IMR-90 (cell line): Measurements from ENCODE around the gene MRPS25. TPM values are rescaled to one million over a fixed set of nuclear protein-coding genes. Genes with fewer than 3 reads are reported as not detected.

ENCODE experiments used
- ATAC-seq: fragments of 200-7000 bp; cut with Tn5 transposase; 2 replicates; pipeline ENCODE4 v1.9.1; 2020; ENCODE audit warnings: low read depth, mild to moderate bottlenecking, moderate library complexity
- BruUV-seq: library from RNA; stranded (reverse); fragments of 400-500 nt; replicated peaks from 2 replicates; lab custom pipeline; 2021; lab: Mats Ljungman, UMichigan
- CTCF ChIA-PET: fragments of 300-600 bp; formaldehyde crosslinking; extraction: SDS; loops from one replicate; lab custom pipeline; 2021; ENCODE audit warnings: antibody characterized with exemption; lab: Yijun Ruan, JAX
- POLR2A ChIA-PET: fragments of 300-600 bp; sonication (Branson Sonifier 250); formaldehyde crosslinking; loops from one replicate; lab custom pipeline; 2022; ENCODE audit warnings: antibody characterized with exemption; ENCODE audit not compliant: unreplicated experiment; lab: Charles Lee
- DNase-seq: peaks from one replicate; pipeline ENCODE4 v3.0.0; 2013
- H2AFZ ChIP-seq: replicated peaks from 2 replicates; pipeline ENCODE3; 2013; ENCODE audit warnings: low read length, mild to moderate bottlenecking; ENCODE audit not compliant: poor library complexity
- H2AK5ac ChIP-seq: 2 replicates; pipeline ENCODE4 v1.6.1; 2013; ENCODE audit warnings: low read depth, low read length, inconsistent platforms
- H2AK9ac ChIP-seq: replicated peaks from 2 replicates; pipeline ENCODE3; 2013; ENCODE audit warnings: mild to moderate bottlenecking, low read depth, low read length, moderate library complexity; ENCODE audit not compliant: poor library complexity
- H2BK120ac ChIP-seq: 2 replicates; pipeline ENCODE4 v1.6.1; 2013; ENCODE audit warnings: low read depth, low read length, inconsistent platforms
- H2BK15ac ChIP-seq: 3 replicates; pipeline ENCODE4 v1.6.1; 2013; ENCODE audit warnings: low read depth, low read length, inconsistent platforms
- H2BK20ac ChIP-seq: 2 replicates; pipeline ENCODE4 v1.6.1; 2013; ENCODE audit warnings: low read depth, mild to moderate bottlenecking, inconsistent platforms, low read length, moderate library complexity
- H2BK5ac ChIP-seq: 2 replicates; pipeline ENCODE4 v1.6.1; 2013; ENCODE audit warnings: mild to moderate bottlenecking, low read depth, low read length, inconsistent platforms; ENCODE audit not compliant: poor library complexity, severe bottlenecking
- H3K14ac ChIP-seq: replicated peaks from 2 replicates; pipeline ENCODE4 v1.6.1; 2013; ENCODE audit warnings: low read depth, low read length, inconsistent platforms
- H3K18ac ChIP-seq: 2 replicates; pipeline ENCODE4 v1.6.1; 2013; ENCODE audit warnings: low read depth, low read length, control low read depth
- H3K23ac ChIP-seq: 2 replicates; pipeline ENCODE4 v1.6.1; 2013; ENCODE audit warnings: low read depth, low read length, inconsistent platforms
- H3K27ac ChIP-seq: 2 replicates; pipeline ENCODE4 v1.5.1; 2013; ENCODE audit warnings: mild to moderate bottlenecking, control low read depth, low read length; ENCODE audit not compliant: insufficient read depth
- H3K27me3 ChIP-seq: 2 replicates; pipeline ENCODE4 v1.6.1; 2013; ENCODE audit warnings: low read length; ENCODE audit not compliant: control insufficient read depth, insufficient read depth
- H3K36me3 ChIP-seq: 2 replicates; pipeline ENCODE4 v1.6.1; 2013; ENCODE audit warnings: low read length, mixed read lengths; ENCODE audit not compliant: control insufficient read depth, insufficient read depth
- H3K4ac ChIP-seq: 2 replicates; pipeline ENCODE4 v1.6.1; 2013; ENCODE audit warnings: low read depth, low read length, inconsistent platforms
- H3K4me1 ChIP-seq: 2 replicates; pipeline ENCODE4 v1.6.1; 2013; ENCODE audit warnings: low read length, mixed read lengths; ENCODE audit not compliant: control insufficient read depth, insufficient read depth
- H3K4me2 ChIP-seq: 2 replicates; pipeline ENCODE4 v1.6.1; 2013; ENCODE audit warnings: low read depth, mild to moderate bottlenecking, control low read depth, low read length, moderate library complexity
- H3K4me3 ChIP-seq: 2 replicates; pipeline ENCODE4 v1.5.1; 2013; ENCODE audit warnings: low read depth, mild to moderate bottlenecking, control low read depth, low read length, moderate library complexity; ENCODE audit not compliant: insufficient read depth
- H3K56ac ChIP-seq: 2 replicates; pipeline ENCODE4 v1.6.1; 2013; ENCODE audit warnings: low read length, inconsistent platforms; ENCODE audit not compliant: insufficient read depth; ENCODE audit errors: extremely low read depth
- H3K79me1 ChIP-seq, 2 experiments: 2 replicates each; pipeline ENCODE4 v1.6.1; 2013; ENCODE audit warnings: low read length in 2 of 2, inconsistent platforms in 1 of 2, low read depth in 1 of 2
- H3K9ac ChIP-seq: 2 replicates; pipeline ENCODE4 v1.6.1; 2013; ENCODE audit warnings: low read depth, low read length, control low read depth
- H3K9me1 ChIP-seq: 2 replicates; pipeline ENCODE4 v1.6.1; 2013; ENCODE audit warnings: low read length, inconsistent platforms; ENCODE audit not compliant: insufficient read depth
- H3K9me3 ChIP-seq: 2 replicates; pipeline ENCODE4 v1.6.1; 2013; ENCODE audit warnings: low read length; ENCODE audit not compliant: control insufficient read depth, insufficient read depth
- H4K20me1 ChIP-seq: 2 replicates; pipeline ENCODE4 v1.6.1; 2013; ENCODE audit warnings: low read length, inconsistent platforms; ENCODE audit not compliant: insufficient read depth
- H4K5ac ChIP-seq: 2 replicates; pipeline ENCODE4 v1.6.1; 2013; ENCODE audit warnings: mild to moderate bottlenecking, low read depth, low read length, control low read depth
- H4K8ac ChIP-seq, 2 experiments: 2 replicates each; pipeline ENCODE4 v1.6.1; 2013; ENCODE audit warnings: low read depth in 2 of 2, low read length in 2 of 2, control low read depth in 1 of 2, inconsistent platforms in 1 of 2
- H4K91ac ChIP-seq: 2 replicates; pipeline ENCODE4 v1.6.1; 2013; ENCODE audit warnings: low read depth, low read length, inconsistent platforms; ENCODE audit not compliant: insufficient read depth
- BHLHE40 ChIP-seq: fragments of 150-350 bp; IDR thresholded peaks from 2 replicates; pipeline ENCODE4 v1.6.1; 2016; ENCODE audit warnings: mild to moderate bottlenecking, low read depth, low read length
- CEBPB ChIP-seq: IDR thresholded peaks from 2 replicates; pipeline ENCODE4 v1.6.1; 2012; ENCODE audit warnings: low read depth, low read length, improper control_type of control experiment
- CHD1 ChIP-seq: IDR thresholded peaks from 2 replicates; pipeline ENCODE4 v1.6.1; 2012; ENCODE audit warnings: low read depth, low read length, improper control_type of control experiment
- CTCF ChIP-seq: conservative IDR thresholded peaks from 2 replicates; pipeline ENCODE4 v1.5.1; 2012; ENCODE audit warnings: mild to moderate bottlenecking, low read depth, low read length, improper control_type of control experiment
- MAZ ChIP-seq: IDR thresholded peaks from 2 replicates; pipeline ENCODE4 v1.6.1; 2012; ENCODE audit warnings: low read depth, mild to moderate bottlenecking, low read length, improper control_type of control experiment, moderate library complexity, borderline replicate concordance
- MXI1 ChIP-seq: IDR thresholded peaks from 2 replicates; pipeline ENCODE4 v1.6.1; 2012; ENCODE audit warnings: low read depth, mild to moderate bottlenecking, low read length, moderate library complexity, borderline replicate concordance
- NFE2L2 ChIP-seq: fragments of 150-350 bp; IDR thresholded peaks from 2 replicates; pipeline ENCODE4 v1.6.1; 2016; ENCODE audit warnings: low read depth, mild to moderate bottlenecking, low read length
- POLR2A ChIP-seq: IDR thresholded peaks from 2 replicates; pipeline ENCODE4 v1.6.1; 2012; ENCODE audit warnings: mild to moderate bottlenecking, low read depth, low read length
- RAD21 ChIP-seq: IDR thresholded peaks from 2 replicates; pipeline ENCODE4 v1.6.1; 2012; ENCODE audit warnings: low read length, improper control_type of control experiment
- RFX5 ChIP-seq: IDR thresholded peaks from 2 replicates; pipeline ENCODE4 v1.8.0; 2012; ENCODE audit warnings: low read depth, mild to moderate bottlenecking, low read length, moderate library complexity
- SMC3 ChIP-seq: fragments of 150-350 bp; IDR thresholded peaks from 2 replicates; pipeline ENCODE4 v1.6.1; 2016; ENCODE audit warnings: low read depth, mild to moderate bottlenecking, antibody characterized with exemption, low read length, moderate library complexity
- WGBS, 2 experiments: methylation state at CpG; one replicate each; pipeline versions ENCODE4 v1.1.5 to v1.1.7; 2013; ENCODE audit warnings: missing lambda C conversion rate in 2 of 2; ENCODE audit not compliant: insufficient read length in 1 of 2; ENCODE audit errors: extremely low coverage in 2 of 2; 5-methylcytosine and 5-hydroxymethylcytosine counted together
- dilution Hi-C: fragments of 300-500 bp; cut with HindIII; formaldehyde crosslinking; loops from one replicate; pipeline ENCODE4 v1.14.3; 2018; ENCODE audit warnings: low sequenced_read_pairs; ENCODE audit not compliant: unreplicated experiment
- in situ Hi-C: fragments of 300-500 bp; cut with MboI; formaldehyde crosslinking; loops from 3 replicates; pipeline ENCODE4 v1.14.3; 2019; ENCODE audit warnings: low sequenced_read_pairs, inconsistent platforms, mixed read lengths
- intact Hi-C: fragments of 100-400 bp; cut with micrococcal nuclease; formaldehyde crosslinking; loops from 2 replicates; pipeline ENCODE4 v1.10.0; 2022
- polyA plus RNA-seq, 3 experiments: library from polyadenylated mRNA; depleted of rRNA; stranded (reverse); fragments of >200 nt; gene quantifications; 2 replicates each; pipeline ENCODE4 v1.2.3, GENCODE V29; 2012; ENCODE audit warnings: low replicate concordance in 1 of 3
- total RNA-seq: library from RNA; depleted of rRNA; stranded (reverse); fragments of >200 nt; gene quantifications from 2 replicates; pipeline ENCODE4 v1.2.3, GENCODE V29; 2012
- TF ChIP-seq, protein P1 (sequence below): fragments of 150-350 bp; IDR thresholded peaks from 2 replicates; pipeline ENCODE4 v1.6.1; 2017; ENCODE audit warnings: mild to moderate bottlenecking, antibody characterized with exemption, low read length, low read depth

MRPS25 gene
- total and polyA plus RNA-seq, 2 of the 4 experiments (the other 2 are of a cell fraction): 9.0 to 20.8 TPM

GRCh38 chr3:15052335-15053242, 12.5 kb downstream of the MRPS25 start (continued):
- TF ChIP-seq, protein P1, sequence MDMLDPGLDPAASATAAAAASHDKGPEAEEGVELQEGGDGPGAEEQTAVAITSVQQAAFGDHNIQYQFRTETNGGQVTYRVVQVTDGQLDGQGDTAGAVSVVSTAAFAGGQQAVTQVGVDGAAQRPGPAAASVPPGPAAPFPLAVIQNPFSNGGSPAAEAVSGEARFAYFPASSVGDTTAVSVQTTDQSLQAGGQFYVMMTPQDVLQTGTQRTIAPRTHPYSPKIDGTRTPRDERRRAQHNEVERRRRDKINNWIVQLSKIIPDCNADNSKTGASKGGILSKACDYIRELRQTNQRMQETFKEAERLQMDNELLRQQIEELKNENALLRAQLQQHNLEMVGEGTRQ: no peak

- Histone ChIP-seq H2BK15ac (no peak overlapping the region), H2BK20ac (no peak overlapping the region), H3K4ac (no peak overlapping the region), H3K18ac (no peak overlapping the region), H3K79me1 (peaks cover 32 to 37% of the 10 kb centered on the region in 2 experiments), H3K23ac (no peak overlapping the region), H4K8ac (no peak overlapping the region), H2BK120ac (no peak overlapping the region), H3K4me1 (peaks cover 3% of the 10 kb centered on the region; the same call in 1 of the 2 replicates), H3K4me2 (no peak overlapping the region), H3K27me3 (no peaks in the 10 kb centered on the region), H3K9ac (no peak overlapping the region), H4K20me1 (peaks cover 10% of the 10 kb centered on the region), H4K5ac (no peak overlapping the region), H4K91ac (no peak overlapping the region), H3K9me1 (no peaks in the 10 kb centered on the region; the same call in 1 of the 2 replicates), H2AK5ac (no peak overlapping the region), H3K9me3 (no peaks in the 10 kb centered on the region), H3K4me3 (no peak overlapping the region), H3K14ac (no peak overlapping the region), H3K56ac (no peak overlapping the region), H2AFZ (no peak overlapping the region), H3K36me3 (peaks cover 41% of the 10 kb centered on the region), H2BK5ac (no peak overlapping the region), H3K27ac (no peak overlapping the region), H2AK9ac (no peak overlapping the region)
- DNase-seq (peak; percentile 20), ATAC-seq (peak; percentile 77)
- ChIA-PET POLR2A (no interaction called here), CTCF (interaction anchor here (0.8 to 1.0 kb wide), 2 partner anchors 15 to 18 kb away, joined by 3 to 4 read pairs; no protein-coding TSS in a partner anchor)
- dilution Hi-C loops (no loop called here), intact Hi-C loops (loop anchor here (5.0 kb wide), 1 partner anchor 124 kb away; no protein-coding TSS in a partner anchor), in situ Hi-C loops (no loop called here)
- 60% methylated on average over 1 of the region's 1 CpG; no CpG with 5 or more reads in 1 of the 2 experiments for WGBS, 2 experiments
- no TSS peak for BruUV-seq
- peak; percentile 47 for TF ChIP-seq CTCF
- no peak for TF ChIP-seq CEBPB
- no peak for TF ChIP-seq MAZ
- TF ChIP-seq, protein P1: no peak
- no peak for TF ChIP-seq BHLHE40
- 0 out of 2 replicates have a peak, but pooled peaks have one; percentile 3 for TF ChIP-seq SMC3
- peak; percentile 19 for TF ChIP-seq RAD21
- TF ChIP-seq POLR2A: no peak
- no peak for TF ChIP-seq NFE2L2
- no peak for TF ChIP-seq RFX5
- TF ChIP-seq MXI1: no peak
- TF ChIP-seq CHD1: no peak
These were observed 13.6 kb downstream of the MRPS25 start for GRCh38 chr3:15051531-15051930.
